Cardiac fibroblast (primary cell): Measurements from ENCODE around the gene NCOA3.

Experiments used
- DNase-seq, 2 donors: peaks; one replicate each; pipeline versions ENCODE4 v3.0.0 to v3.0.0-alpha.2; 2010; ENCODE audit warnings: low read depth in 2 of 2
- H3K4me3 ChIP-seq, 2 donors: replicated peaks in 1 of 2; 1 replicate in 1 of 2; 2 replicates in 1 of 2; pipeline ENCODE4 v1.5.1; 2011; ENCODE audit warnings: low read depth in 2 of 2, low read length in 2 of 2, mild to moderate bottlenecking in 2 of 2, moderate library complexity in 1 of 2
- CTCF ChIP-seq: IDR thresholded peaks from one replicate; pipeline ENCODE4 v1.5.1; 2011; ENCODE audit warnings: low read depth, mild to moderate bottlenecking, low read length, inconsistent platforms

NCOA3 gene

GRCh38 chr20:47648943-47649342 lies 147.3 kb downstream of the NCOA3 start:
- TF ChIP-seq CTCF: no peak
- DNase-seq: no peak
- no peak overlapping the region for H3K4me3 ChIP-seq

GRCh38 chr20:47652301-47652700 lies 150.6 kb downstream of the NCOA3 start:
- DNase-seq: no peak
- TF ChIP-seq CTCF: no peak
- no peak overlapping the region for H3K4me3 ChIP-seq

GRCh38 chr20:47652794-47653193 lies 151.1 kb downstream of the NCOA3 start:
- no peak for TF ChIP-seq CTCF
- no peak for DNase-seq
- H3K4me3 ChIP-seq: no peak overlapping the region

- DNase-seq: no peak
- no peak for TF ChIP-seq CTCF
- no peak overlapping the region for H3K4me3 ChIP-seq
Measured at GRCh38 chr20:47653869-47654268, 152.2 kb downstream of the NCOA3 start.

- no peak for DNase-seq
- TF ChIP-seq CTCF: no peak
Measured at GRCh38 chr20:47654370-47654769, 152.7 kb downstream of the NCOA3 start.

GRCh38 chr20:47655635-47656034 lies 153.9 kb downstream of the NCOA3 start:
- no peak for TF ChIP-seq CTCF
- H3K4me3 ChIP-seq: no peak overlapping the region
- DNase-seq: no peak

More at GRCh38 chr20:47654370-47654769, 152.7 kb downstream of the NCOA3 start:
- no peak overlapping the region for H3K4me3 ChIP-seq

GRCh38 chr20:47656318-47656717 lies 154.6 kb downstream of the NCOA3 start:
- H3K4me3 ChIP-seq: no peak overlapping the region
- TF ChIP-seq CTCF: no peak

More at GRCh38 chr20:47656318-47656717, 154.6 kb downstream of the NCOA3 start:
- DNase-seq: no peak
